Astrocyte (in vitro differentiated cells and primary cell): ENCODE results near the gene NPTN. TPM values are rescaled to one million over a fixed set of nuclear protein-coding genes. Genes with fewer than 3 reads are reported as not detected.

Source experiments
- DNase-seq: peaks from one replicate; pipeline ENCODE4 v3.0.0-alpha.2; 2010; ENCODE audit warnings: low read depth
- FAIRE-seq: peaks from 2 replicates; lab custom pipeline; 2011; peaks lifted over from hg19 to GRCh38; lab: Jason Lieb, UNC
- H2AFZ ChIP-seq: 2 replicates; pipeline ENCODE4 v1.6.0; 2012; ENCODE audit warnings: low read depth, low read length, inconsistent platforms
- H3K27ac ChIP-seq: 2 replicates; pipeline ENCODE4 v1.5.1; 2011; ENCODE audit warnings: low read depth, low read length, inconsistent platforms
- H3K27me3 ChIP-seq: 2 replicates; pipeline ENCODE4 v1.6.0; 2011; ENCODE audit warnings: low read length, inconsistent platforms; ENCODE audit not compliant: insufficient read depth
- H3K36me3 ChIP-seq: 2 replicates; pipeline ENCODE4 v1.5.1; 2011; ENCODE audit warnings: low read length, inconsistent platforms; ENCODE audit not compliant: insufficient read depth
- H3K4me1 ChIP-seq: 2 replicates; pipeline ENCODE4 v1.5.1; 2011; ENCODE audit warnings: low read length, inconsistent platforms; ENCODE audit not compliant: insufficient read depth
- H3K4me2 ChIP-seq: 2 replicates; pipeline ENCODE4 v1.6.0; 2012; ENCODE audit warnings: low read length, inconsistent platforms
- H3K4me3 ChIP-seq: 2 replicates; pipeline ENCODE4 v1.5.1; 2011; ENCODE audit warnings: low read depth, mild to moderate bottlenecking, low read length, inconsistent platforms; ENCODE audit not compliant: insufficient read depth
- H3K79me2 ChIP-seq: 2 replicates; pipeline ENCODE4 v1.6.0; 2012; ENCODE audit warnings: mild to moderate bottlenecking, low read length, inconsistent platforms; ENCODE audit not compliant: insufficient read depth
- H3K9ac ChIP-seq: 2 replicates; pipeline ENCODE4 v1.6.0; 2012; ENCODE audit warnings: mild to moderate bottlenecking, low read length, inconsistent platforms
- H3K9me3 ChIP-seq: 2 replicates; pipeline ENCODE4 v1.5.1; 2012; ENCODE audit warnings: low read depth, mild to moderate bottlenecking, low read length, inconsistent platforms; ENCODE audit not compliant: insufficient read depth
- H4K20me1 ChIP-seq: 2 replicates; pipeline ENCODE4 v1.6.0; 2012; ENCODE audit warnings: low read length, inconsistent platforms; ENCODE audit not compliant: insufficient read depth
- H3K27ac Mint-ChIP-seq: one replicate; pipeline ENCODE4 v1.8.0; 2021; ENCODE audit warnings: mild to moderate bottlenecking, mixed read lengths; ENCODE audit not compliant: unreplicated experiment
- H3K27me3 Mint-ChIP-seq: one replicate; pipeline ENCODE4 v1.8.0; 2021; ENCODE audit warnings: low read depth, mixed read lengths; ENCODE audit not compliant: unreplicated experiment
- H3K36me3 Mint-ChIP-seq: one replicate; pipeline ENCODE4 v1.8.0; 2021; ENCODE audit warnings: low read depth, mixed read lengths; ENCODE audit not compliant: unreplicated experiment
- H3K4me1 Mint-ChIP-seq: one replicate; pipeline ENCODE4 v1.8.0; 2021; ENCODE audit warnings: low read depth, mixed read lengths; ENCODE audit not compliant: unreplicated experiment
- H3K4me3 Mint-ChIP-seq: one replicate; pipeline ENCODE4 v1.8.0; 2021; ENCODE audit warnings: mild to moderate bottlenecking, moderate library complexity, mixed read lengths; ENCODE audit not compliant: unreplicated experiment
- H3K9me3 Mint-ChIP-seq: one replicate; pipeline ENCODE4 v1.8.0; 2021; ENCODE audit warnings: mild to moderate bottlenecking, mixed read lengths; ENCODE audit not compliant: unreplicated experiment
- CTCF ChIP-seq: IDR thresholded peaks from 2 replicates; pipeline ENCODE4 v1.5.1; 2011; ENCODE audit warnings: low read depth, mild to moderate bottlenecking, inconsistent platforms, low read length, moderate library complexity; ENCODE audit not compliant: insufficient read depth
- EZH2 ChIP-seq: IDR thresholded peaks from 2 replicates; pipeline ENCODE4 v1.6.1; 2012; ENCODE audit warnings: mild to moderate bottlenecking, low read length, inconsistent platforms; ENCODE audit not compliant: insufficient read depth
- total RNA-seq: library from RNA; stranded (reverse); gene quantifications from 2 replicates; pipeline ENCODE4 v1.2.1, GENCODE V29; 2021

The NPTN gene
- total RNA-seq, 1 donor from 2014 or later: 281 TPM

GRCh38 chr15:73571346-73571745 lies 61.8 kb downstream of the NPTN start:
- no peaks in the 10 kb centered on the region for H3K79me2 ChIP-seq
- peak overlapping the region; percentile 4 for H3K4me3 Mint-ChIP-seq
- peaks cover 38% of the 10 kb centered on the region for H3K36me3 Mint-ChIP-seq
- no peaks in the 10 kb centered on the region for H3K27me3 ChIP-seq
- no peak overlapping the region for H3K9ac ChIP-seq
- peak overlapping the region; percentile 24 for H3K27ac Mint-ChIP-seq
- H3K4me1 Mint-ChIP-seq: peaks cover 12% of the 10 kb centered on the region
- H3K9me3 Mint-ChIP-seq: no peaks in the 10 kb centered on the region
- no peak overlapping the region for H3K4me3 ChIP-seq
- H3K4me1 ChIP-seq: no peaks in the 10 kb centered on the region
- peaks cover 42% of the 10 kb centered on the region for H3K36me3 ChIP-seq
- DNase-seq: no peak
- no peak for FAIRE-seq
- H3K9me3 ChIP-seq: no peaks in the 10 kb centered on the region
- no peaks in the 10 kb centered on the region for H3K27me3 Mint-ChIP-seq
- no peak overlapping the region for H3K4me2 ChIP-seq
- H3K27ac ChIP-seq: no peak overlapping the region
- TF ChIP-seq CTCF: no peak
- TF ChIP-seq EZH2: no peak
- peaks cover 82% of the 10 kb centered on the region for H4K20me1 ChIP-seq
- H2AFZ ChIP-seq: no peak overlapping the region

GRCh38 chr15:73570355-73571032 lies 62.7 kb downstream of the NPTN start:
- Mint-ChIP-seq H3K9me3 (no peaks in the 10 kb centered on the region), H3K4me1 (peaks cover 8% of the 10 kb centered on the region), H3K36me3 (peaks cover 37% of the 10 kb centered on the region), H3K27me3 (no peaks in the 10 kb centered on the region), H3K27ac (no peak overlapping the region), H3K4me3 (no peak overlapping the region)
- Histone ChIP-seq H2AFZ (no peak overlapping the region), H3K9ac (no peak overlapping the region), H3K27ac (no peak overlapping the region), H3K4me3 (no peak overlapping the region), H3K9me3 (no peaks in the 10 kb centered on the region), H3K79me2 (no peaks in the 10 kb centered on the region), H3K4me2 (no peak overlapping the region), H3K36me3 (peaks cover 42% of the 10 kb centered on the region), H3K4me1 (no peaks in the 10 kb centered on the region), H4K20me1 (peaks cover 83% of the 10 kb centered on the region), H3K27me3 (no peaks in the 10 kb centered on the region)
- no peak for FAIRE-seq
- no peak for DNase-seq
- no peak for TF ChIP-seq CTCF
- no peak for TF ChIP-seq EZH2

GRCh38 chr15:73569361-73569760 lies 63.8 kb downstream of the NPTN start:
- no peak overlapping the region for H3K9ac ChIP-seq
- H3K9me3 Mint-ChIP-seq: no peaks in the 10 kb centered on the region
- peaks cover 6% of the 10 kb centered on the region for H3K4me1 Mint-ChIP-seq
- H3K4me3 ChIP-seq: no peak overlapping the region
- no peak for DNase-seq
- no peaks in the 10 kb centered on the region for H3K9me3 ChIP-seq
- H4K20me1 ChIP-seq: peaks cover 86% of the 10 kb centered on the region
- no peak overlapping the region for H2AFZ ChIP-seq
- H3K79me2 ChIP-seq: no peaks in the 10 kb centered on the region
- peaks cover 41% of the 10 kb centered on the region for H3K36me3 Mint-ChIP-seq
- H3K36me3 ChIP-seq: peaks cover 42% of the 10 kb centered on the region
- no peak for FAIRE-seq
- peaks cover 5% of the 10 kb centered on the region for H3K4me1 ChIP-seq
- H3K27me3 ChIP-seq: no peaks in the 10 kb centered on the region
- no peak overlapping the region for H3K4me3 Mint-ChIP-seq
- no peaks in the 10 kb centered on the region for H3K27me3 Mint-ChIP-seq
- H3K27ac ChIP-seq: no peak overlapping the region
- no peak overlapping the region for H3K27ac Mint-ChIP-seq
- no peak overlapping the region for H3K4me2 ChIP-seq
- no peak for TF ChIP-seq CTCF
- no peak for TF ChIP-seq EZH2
